ENCODE measurements around the gene MIOX.

MIOX gene

DNA sequence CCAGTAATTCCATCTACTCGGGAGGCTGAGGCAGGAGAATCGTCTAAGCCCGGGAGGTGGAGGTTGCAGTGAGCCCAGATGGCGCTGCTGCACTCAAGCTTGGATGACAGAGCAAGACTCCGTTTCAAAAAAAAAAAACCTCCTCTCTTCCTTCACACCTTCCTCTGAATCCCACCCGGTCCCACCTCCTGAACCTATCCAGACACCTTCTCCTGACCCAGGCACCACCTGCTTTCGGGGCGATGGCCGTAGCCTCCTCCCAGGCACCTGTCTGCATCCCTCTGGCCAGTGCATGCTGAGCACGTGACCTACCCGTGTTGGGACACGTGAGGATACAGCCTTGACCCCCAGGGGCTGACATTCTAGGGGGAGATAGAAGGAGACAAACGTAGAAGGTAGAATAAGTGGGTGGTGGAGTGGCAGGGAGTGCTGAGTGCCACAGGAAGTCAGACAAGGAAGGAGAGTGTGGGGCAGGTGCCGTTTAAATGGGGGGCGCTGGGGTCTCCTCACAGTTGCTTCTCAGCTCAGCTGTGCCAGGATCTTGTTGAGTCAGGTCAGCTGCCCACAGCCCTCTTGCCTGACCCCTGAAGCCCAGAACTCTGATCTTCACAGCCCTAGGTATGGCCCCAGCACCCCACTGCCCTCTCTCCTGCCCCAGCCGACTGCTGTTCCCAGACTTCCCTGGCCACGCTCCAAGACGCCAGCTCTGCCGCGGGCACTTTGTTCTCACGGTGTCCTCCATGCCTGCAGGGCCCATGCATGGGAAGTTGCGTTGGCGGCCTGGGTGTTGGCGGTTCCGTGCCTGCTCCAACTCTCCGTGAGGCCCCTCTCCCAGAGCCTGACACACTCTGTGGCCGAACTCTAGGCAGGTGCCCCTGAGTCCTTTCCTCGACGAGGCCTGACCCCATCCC lies 1.2 kb upstream of the MIOX start:
- Histone ChIP-seq H3K36me3 (ENCODE audit: control insufficient read depth in 2 of 2, insufficient read depth in 2 of 2, low read length in 2 of 2) (no peaks in the 10 kb centered on the region), H3K4me1 (ENCODE audit: control insufficient read depth, insufficient read depth, low read length) (peaks cover 7% of the 10 kb centered on the region), H3K4me3 (ENCODE audit: low read length in 2 of 2) (no peak overlapping the region), H3K27me3 (ENCODE audit: control insufficient read depth in 1 of 2, insufficient read depth in 2 of 2, low read length in 2 of 2) (peaks cover 33 to 51% of the 10 kb centered on the region in 2 donors), H3K27ac (ENCODE audit: low read length) (no peak overlapping the region), H3K9ac (ENCODE audit: low read length in 2 of 2) (no peak overlapping the region), H3K9me3 (ENCODE audit: control insufficient read depth in 2 of 2, low read length in 2 of 2) (no peaks in the 10 kb centered on the region)

DNA sequence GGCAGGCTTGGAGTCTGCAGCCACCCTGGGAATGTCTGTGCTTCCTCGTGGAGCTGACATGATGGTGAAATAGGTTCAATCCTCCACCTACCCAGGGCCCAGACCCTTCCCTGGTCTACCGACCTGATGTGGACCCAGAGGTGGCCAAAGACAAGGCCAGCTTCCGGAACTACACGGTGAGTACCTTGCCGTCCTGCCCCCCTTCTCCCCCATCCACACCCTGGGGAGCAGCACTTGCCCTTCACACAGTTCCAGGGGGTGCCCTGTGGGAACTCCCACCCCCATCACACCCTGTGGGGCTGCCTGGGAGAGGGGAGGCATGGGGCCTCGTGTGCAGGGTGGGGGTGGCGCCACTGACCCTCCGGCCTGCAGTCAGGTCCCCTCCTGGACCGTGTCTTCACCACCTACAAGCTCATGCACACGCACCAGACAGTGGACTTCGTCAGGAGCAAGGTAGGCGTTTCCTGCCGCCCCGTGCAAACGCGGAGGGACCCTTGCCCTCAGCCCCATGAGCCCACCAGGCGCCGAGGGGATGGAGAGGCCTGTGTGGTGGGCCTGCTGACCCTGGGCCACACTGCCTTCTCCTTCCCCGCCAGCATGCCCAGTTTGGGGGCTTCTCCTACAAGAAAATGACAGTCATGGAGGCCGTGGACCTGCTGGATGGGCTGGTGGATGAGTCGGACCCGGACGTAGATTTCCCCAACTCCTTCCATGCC lies 789 bp downstream of the MIOX start:
- Histone ChIP-seq H3K9ac (ENCODE audit: low read length in 2 of 2) (no peak overlapping the region), H3K4me3 (ENCODE audit: low read length in 2 of 2) (no peak overlapping the region), H3K9me3 (ENCODE audit: control insufficient read depth in 2 of 2, low read length in 2 of 2) (no peaks in the 10 kb centered on the region), H3K36me3 (ENCODE audit: control insufficient read depth in 2 of 2, insufficient read depth in 2 of 2, low read length in 2 of 2) (no peaks in the 10 kb centered on the region), H3K27ac (ENCODE audit: low read length) (no peak overlapping the region), H3K27me3 (ENCODE audit: control insufficient read depth in 1 of 2, insufficient read depth in 2 of 2, low read length in 2 of 2) (peaks cover 24 to 31% of the 10 kb centered on the region in 2 donors), H3K4me1 (ENCODE audit: control insufficient read depth, insufficient read depth, low read length) (no peaks in the 10 kb centered on the region)

DNA sequence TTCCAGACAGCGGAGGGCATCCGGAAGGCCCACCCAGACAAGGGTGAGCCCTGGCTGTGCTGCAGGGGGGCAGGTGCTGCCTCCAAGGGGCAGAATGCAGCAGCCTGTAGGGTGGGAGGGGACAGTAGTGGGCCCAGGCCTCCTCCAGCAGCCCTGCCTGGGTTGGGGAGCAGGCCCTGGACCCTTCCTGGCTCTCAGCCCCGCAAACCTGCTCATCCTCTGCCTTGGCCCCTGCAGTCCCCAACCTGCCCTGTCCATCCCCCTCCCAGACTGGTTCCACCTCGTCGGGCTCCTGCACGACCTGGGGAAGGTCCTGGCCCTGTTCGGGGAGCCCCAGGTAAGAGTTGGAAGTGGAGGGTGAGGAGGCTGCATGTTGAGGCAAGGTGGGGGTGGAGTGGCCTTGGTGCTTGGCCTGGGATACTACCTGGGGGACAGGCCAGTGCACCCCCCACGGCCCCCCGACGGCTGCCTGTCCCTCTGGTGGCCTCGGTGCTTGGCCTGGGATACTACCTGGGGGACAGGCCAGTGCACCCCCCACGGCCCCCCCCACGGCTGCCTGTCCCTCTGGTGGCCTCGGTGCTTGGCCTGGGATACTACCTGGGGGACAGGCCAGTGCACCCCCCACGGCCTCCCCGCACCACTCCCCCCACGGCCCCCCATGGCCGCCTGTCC lies 1.5 kb downstream of the MIOX start:
- no peaks in the 10 kb centered on the region for H3K9me3 ChIP-seq (ENCODE audit: control insufficient read depth in 2 of 2, low read length in 2 of 2)
- H3K36me3 ChIP-seq (ENCODE audit: control insufficient read depth in 2 of 2, insufficient read depth in 2 of 2, low read length in 2 of 2): no peaks in the 10 kb centered on the region
- H3K9ac ChIP-seq (ENCODE audit: low read length in 2 of 2): no peak overlapping the region
- no peak overlapping the region for H3K4me3 ChIP-seq (ENCODE audit: low read length in 2 of 2)
- H3K27ac ChIP-seq (ENCODE audit: low read length): no peak overlapping the region
- peaks cover 18 to 24% of the 10 kb centered on the region in 2 donors for H3K27me3 ChIP-seq (ENCODE audit: control insufficient read depth in 1 of 2, insufficient read depth in 2 of 2, low read length in 2 of 2)
- no peaks in the 10 kb centered on the region for H3K4me1 ChIP-seq (ENCODE audit: control insufficient read depth, insufficient read depth, low read length)

DNA sequence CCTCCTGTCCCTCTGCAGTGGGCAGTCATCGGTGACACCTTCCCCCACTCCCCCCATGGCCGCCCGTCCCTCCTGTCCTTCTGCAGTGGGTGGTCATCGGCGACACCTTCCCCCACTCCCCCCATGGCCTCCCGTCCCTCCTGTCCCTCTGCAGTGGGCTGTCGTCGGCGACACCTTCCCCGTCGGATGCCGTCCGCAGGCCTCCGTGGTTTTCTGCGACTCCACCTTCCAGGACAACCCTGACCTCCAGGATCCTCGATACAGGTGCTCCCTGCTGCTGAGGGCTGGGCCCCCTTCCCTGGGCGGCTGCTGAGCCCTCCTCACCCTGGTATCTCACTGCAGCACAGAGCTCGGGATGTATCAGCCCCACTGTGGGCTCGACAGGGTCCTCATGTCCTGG lies 2.2 kb downstream of the MIOX start:
- Histone ChIP-seq H3K9me3 (ENCODE audit: control insufficient read depth in 2 of 2, low read length in 2 of 2) (no peaks in the 10 kb centered on the region), H3K36me3 (ENCODE audit: control insufficient read depth in 2 of 2, insufficient read depth in 2 of 2, low read length in 2 of 2) (no peaks in the 10 kb centered on the region), H3K27ac (ENCODE audit: low read length) (no peak overlapping the region), H3K4me3 (ENCODE audit: low read length in 2 of 2) (no peak overlapping the region), H3K4me1 (ENCODE audit: control insufficient read depth, insufficient read depth, low read length) (no peaks in the 10 kb centered on the region), H3K9ac (ENCODE audit: low read length in 2 of 2) (no peak overlapping the region), H3K27me3 (ENCODE audit: control insufficient read depth in 1 of 2, insufficient read depth in 2 of 2, low read length in 2 of 2) (peaks cover 14 to 17% of the 10 kb centered on the region in 2 donors)

DNA sequence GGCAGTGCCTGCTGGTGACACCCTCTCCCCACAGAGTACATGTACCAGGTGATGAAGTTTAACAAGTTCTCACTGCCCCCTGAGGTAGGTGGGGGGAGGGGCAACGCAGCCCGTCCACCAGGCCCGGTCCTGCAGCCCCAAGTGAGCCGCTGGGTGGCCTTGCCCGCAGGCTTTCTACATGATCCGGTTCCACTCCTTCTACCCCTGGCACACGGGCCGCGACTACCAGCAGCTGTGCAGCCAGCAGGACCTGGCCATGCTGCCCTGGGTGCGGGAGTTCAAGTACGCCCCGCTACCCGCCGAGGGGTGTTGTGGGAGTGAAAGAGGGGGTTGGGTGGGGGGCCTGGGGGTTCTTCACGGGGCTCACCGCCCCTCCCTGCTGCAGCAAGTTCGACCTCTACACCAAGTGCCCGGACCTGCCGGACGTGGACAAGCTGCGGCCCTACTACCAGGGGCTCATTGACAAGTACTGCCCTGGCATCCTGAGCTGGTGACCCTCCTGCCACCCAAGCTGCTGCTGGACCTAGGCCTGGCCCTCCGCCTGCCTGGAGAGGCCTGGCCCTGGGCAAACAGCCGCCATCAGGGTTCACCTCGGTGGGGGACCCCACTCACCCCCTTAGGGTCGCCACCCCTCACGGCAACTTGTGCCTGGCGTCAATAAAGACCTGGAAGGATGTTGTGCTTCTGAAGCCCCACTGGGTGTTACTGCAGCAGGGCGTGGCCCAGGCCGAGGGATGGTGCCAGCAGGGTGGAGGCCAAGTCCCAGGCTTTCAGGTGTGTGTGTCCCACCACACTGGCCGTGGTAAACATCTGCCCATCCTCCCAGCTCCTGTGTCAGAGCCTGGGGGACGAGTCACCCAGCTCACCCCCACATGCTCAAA lies 2.9 kb downstream of the MIOX start:
- H3K9ac ChIP-seq (ENCODE audit: low read length in 2 of 2): no peak overlapping the region
- H3K4me1 ChIP-seq (ENCODE audit: control insufficient read depth, insufficient read depth, low read length): no peaks in the 10 kb centered on the region
- no peaks in the 10 kb centered on the region for H3K36me3 ChIP-seq (ENCODE audit: control insufficient read depth in 2 of 2, insufficient read depth in 2 of 2, low read length in 2 of 2)
- no peak overlapping the region for H3K4me3 ChIP-seq (ENCODE audit: low read length in 2 of 2)
- no peak overlapping the region for H3K27ac ChIP-seq (ENCODE audit: low read length)
- H3K9me3 ChIP-seq (ENCODE audit: control insufficient read depth in 2 of 2, low read length in 2 of 2): no peaks in the 10 kb centered on the region
- H3K27me3 ChIP-seq (ENCODE audit: control insufficient read depth in 1 of 2, insufficient read depth in 2 of 2, low read length in 2 of 2): peaks cover 10 to 11% of the 10 kb centered on the region in 2 donors

DNA sequence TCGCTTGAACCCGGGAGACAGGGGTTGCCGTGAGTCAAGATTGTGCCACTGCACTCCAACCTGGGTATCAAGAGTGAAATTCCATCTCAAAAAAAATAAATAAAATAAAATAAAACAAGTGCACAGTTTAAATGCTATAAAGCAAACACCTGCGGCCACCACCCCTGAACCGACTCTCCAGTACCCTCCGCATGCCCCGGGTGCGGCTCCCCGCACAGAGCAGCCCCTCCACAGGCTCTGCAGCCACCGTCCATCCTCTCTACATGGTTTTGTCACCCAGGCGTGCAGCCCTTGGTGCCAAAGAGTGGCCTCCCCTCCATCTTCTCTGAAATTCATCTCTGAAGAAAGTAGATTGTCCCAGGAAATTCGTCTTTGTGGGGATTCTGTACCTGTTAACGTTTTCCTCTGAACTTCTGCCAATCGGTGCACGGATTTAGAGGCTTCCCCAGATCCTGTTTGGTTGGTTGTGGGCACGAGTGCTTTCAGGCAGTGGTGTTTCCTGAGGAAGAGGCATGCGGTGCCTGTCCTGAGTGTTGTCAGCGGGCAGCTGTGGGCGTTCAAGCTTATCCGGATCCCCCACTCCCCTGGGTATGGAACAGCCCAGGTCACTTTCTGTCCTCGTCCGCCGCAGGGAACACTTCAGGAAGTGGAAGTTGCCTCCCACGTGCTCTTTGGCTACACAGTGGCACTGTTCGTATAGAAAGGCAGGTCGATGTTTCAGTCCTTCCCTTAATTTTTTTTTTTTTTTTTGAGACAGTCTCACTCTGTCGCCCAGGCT lies 4.1 kb downstream of the MIOX start:
- H3K27ac ChIP-seq (ENCODE audit: low read length): no peak overlapping the region
- H3K27me3 ChIP-seq (ENCODE audit: control insufficient read depth in 1 of 2, insufficient read depth in 2 of 2, low read length in 2 of 2): peaks cover 5 to 9% of the 10 kb centered on the region in 2 donors
- H3K9ac ChIP-seq (ENCODE audit: low read length in 2 of 2): no peak overlapping the region
- H3K4me3 ChIP-seq (ENCODE audit: low read length in 2 of 2): no peak overlapping the region
- no peaks in the 10 kb centered on the region for H3K36me3 ChIP-seq (ENCODE audit: control insufficient read depth in 2 of 2, insufficient read depth in 2 of 2, low read length in 2 of 2)
- no peaks in the 10 kb centered on the region for H3K9me3 ChIP-seq (ENCODE audit: control insufficient read depth in 2 of 2, low read length in 2 of 2)
- H3K4me1 ChIP-seq (ENCODE audit: control insufficient read depth, insufficient read depth, low read length): no peaks in the 10 kb centered on the region

DNA sequence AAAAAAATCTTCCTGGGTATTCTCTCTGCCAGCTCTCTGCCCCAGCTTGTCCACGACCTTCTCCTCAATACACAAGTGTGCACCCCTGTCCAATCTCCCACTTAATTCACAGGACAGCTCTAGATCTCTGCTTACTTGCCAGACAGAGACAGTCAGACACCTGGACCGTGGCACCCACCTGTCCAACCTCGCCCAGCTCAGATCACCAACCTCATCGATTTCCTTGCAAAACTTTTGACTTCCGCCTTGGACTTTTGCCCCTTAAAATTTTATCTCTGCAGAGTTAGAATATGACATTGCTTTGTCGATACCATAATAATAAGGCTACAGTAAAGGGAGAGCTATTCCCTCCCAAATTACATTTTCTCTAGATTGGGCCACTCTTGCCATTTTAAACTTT lies 10.4 kb downstream of the MIOX start:
- Histone ChIP-seq H3K9ac (ENCODE audit: low read length in 2 of 2) (no peak overlapping the region), H3K9me3 (ENCODE audit: control insufficient read depth in 2 of 2, low read length in 2 of 2) (no peaks in the 10 kb centered on the region), H3K36me3 (ENCODE audit: control insufficient read depth in 2 of 2, insufficient read depth in 2 of 2, low read length in 2 of 2) (no peaks in the 10 kb centered on the region), H3K4me1 (ENCODE audit: control insufficient read depth, insufficient read depth, low read length) (no peaks in the 10 kb centered on the region), H3K4me3 (ENCODE audit: low read length in 2 of 2) (no peak overlapping the region), H3K27me3 (ENCODE audit: control insufficient read depth in 1 of 2, insufficient read depth in 2 of 2, low read length in 2 of 2) (no peaks in the 10 kb centered on the region), H3K27ac (ENCODE audit: low read length) (no peak overlapping the region)

DNA sequence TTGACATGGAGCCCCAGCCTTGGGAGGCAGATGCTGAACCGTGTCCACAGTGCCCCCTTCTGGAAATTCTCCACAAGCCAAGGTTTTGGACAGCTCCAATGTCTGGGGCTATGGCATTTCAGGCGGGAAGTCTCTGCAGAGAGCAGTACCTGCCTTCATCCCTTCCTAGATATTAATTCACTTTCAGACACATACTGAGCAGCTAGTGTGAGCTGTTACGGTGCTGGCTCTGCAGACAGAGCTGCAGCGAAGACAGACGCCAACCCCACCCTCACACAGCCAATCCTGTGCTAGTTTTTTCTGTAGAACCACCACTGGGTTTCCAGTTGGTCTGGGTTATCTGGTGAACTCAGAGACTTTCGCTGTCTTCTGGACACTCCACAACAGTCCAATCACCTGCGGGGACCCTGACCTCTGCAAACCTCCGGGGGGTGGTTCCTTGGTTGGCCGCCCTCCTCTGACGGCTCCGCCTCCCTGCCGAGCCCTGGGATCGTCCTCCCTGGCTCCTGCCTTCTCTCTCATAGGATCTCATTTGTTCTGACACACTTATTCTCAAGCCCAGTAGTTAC lies 11.7 kb downstream of the MIOX start:
- H3K9me3 ChIP-seq (ENCODE audit: control insufficient read depth in 2 of 2, low read length in 2 of 2): no peaks in the 10 kb centered on the region
- no peak overlapping the region for H3K9ac ChIP-seq (ENCODE audit: low read length in 2 of 2)
- peaks cover 2 to 12% of the 10 kb centered on the region in 2 donors for H3K36me3 ChIP-seq (ENCODE audit: control insufficient read depth in 2 of 2, insufficient read depth in 2 of 2, low read length in 2 of 2)
- no peaks in the 10 kb centered on the region for H3K4me1 ChIP-seq (ENCODE audit: control insufficient read depth, insufficient read depth, low read length)
- no peaks in the 10 kb centered on the region for H3K27me3 ChIP-seq (ENCODE audit: control insufficient read depth in 1 of 2, insufficient read depth in 2 of 2, low read length in 2 of 2)
- no peak overlapping the region for H3K27ac ChIP-seq (ENCODE audit: low read length)
- no peak overlapping the region for H3K4me3 ChIP-seq (ENCODE audit: low read length in 2 of 2)

DNA sequence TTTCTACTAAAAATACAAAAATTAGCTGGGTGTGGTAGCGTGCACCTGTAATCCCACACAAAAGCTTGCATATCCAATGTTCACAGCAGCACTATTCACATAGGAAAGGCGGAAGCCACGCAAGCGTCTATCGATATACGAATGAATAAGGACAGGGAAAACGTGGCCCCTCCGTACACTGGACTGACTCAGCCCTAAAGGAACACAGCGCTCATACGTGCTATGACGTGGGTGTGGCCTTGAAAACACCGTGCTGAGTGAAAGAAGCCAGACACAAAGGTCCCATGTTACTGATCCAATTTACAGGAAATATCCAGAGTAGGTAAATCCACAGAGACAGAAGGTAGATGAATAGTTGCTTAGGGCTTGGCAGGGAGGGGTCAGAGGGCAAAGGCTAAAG lies 13.8 kb downstream of the MIOX start:
- Histone ChIP-seq H3K27ac (ENCODE audit: low read length) (no peak overlapping the region), H3K4me1 (ENCODE audit: control insufficient read depth, insufficient read depth, low read length) (peaks cover 4% of the 10 kb centered on the region), H3K4me3 (ENCODE audit: low read length in 2 of 2) (no peak overlapping the region), H3K9ac (ENCODE audit: low read length in 2 of 2) (no peak overlapping the region), H3K36me3 (ENCODE audit: control insufficient read depth in 2 of 2, insufficient read depth in 2 of 2, low read length in 2 of 2) (peaks cover 8 to 18% of the 10 kb centered on the region in 2 donors), H3K27me3 (ENCODE audit: control insufficient read depth in 1 of 2, insufficient read depth in 2 of 2, low read length in 2 of 2) (no peaks in the 10 kb centered on the region), H3K9me3 (ENCODE audit: control insufficient read depth in 2 of 2, low read length in 2 of 2) (no peaks in the 10 kb centered on the region)

Measured in stomach smooth muscle (tissue), 2 donors.